DMS114 treated with DMSO at 0.1 percent for 48 hours (cell line): ENCODE data around the gene SLC52A3.

Experiments used
- DNase-seq: peaks from one replicate; lab custom pipeline; 2025; ENCODE audit not compliant: unreplicated experiment; lab: John Stamatoyannopoulos, UW

SLC52A3 gene

GRCh38 chr20:770691-771090, 2.4 kb upstream of the SLC52A3 start:
- no peak for DNase-seq

GRCh38 chr20:766906-767305, 1.4 kb downstream of the SLC52A3 start:
- DNase-seq: no peak

GRCh38 chr20:764255-764654, 4.0 kb downstream of the SLC52A3 start:
- DNase-seq: no peak

- no peak for DNase-seq
These were observed 6.6 kb downstream of the SLC52A3 start for GRCh38 chr20:761418-762381.

- DNase-seq: no peak
These were observed 7.4 kb downstream of the SLC52A3 start for GRCh38 chr20:760751-761417.

- no peak for DNase-seq
These were observed 10.8 kb downstream of the SLC52A3 start for GRCh38 chr20:757506-757905.

GRCh38 chr20:755941-756340, 12.4 kb downstream of the SLC52A3 start:
- no peak for DNase-seq

- DNase-seq: no peak
These were observed 13.4 kb downstream of the SLC52A3 start for GRCh38 chr20:754904-755303.

- DNase-seq: no peak
These were observed 14.2 kb downstream of the SLC52A3 start for GRCh38 chr20:753897-754635.

GRCh38 chr20:753136-753535, 15.2 kb downstream of the SLC52A3 start:
- DNase-seq: no peak

GRCh38 chr20:752291-752690, 16.0 kb downstream of the SLC52A3 start:
- DNase-seq: no peak

GRCh38 chr20:751761-752160, 16.5 kb downstream of the SLC52A3 start:
- no peak for DNase-seq

- no peak for DNase-seq
These were observed 17.5 kb downstream of the SLC52A3 start for GRCh38 chr20:750801-751200.

GRCh38 chr20:745683-746301, 22.5 kb downstream of the SLC52A3 start:
- no peak for DNase-seq

- no peak for DNase-seq
These were observed 26.1 kb downstream of the SLC52A3 start for GRCh38 chr20:742156-742555.

- no peak for DNase-seq
These were observed 26.7 kb downstream of the SLC52A3 start for GRCh38 chr20:741620-742019.

GRCh38 chr20:740162-740561, 28.1 kb downstream of the SLC52A3 start:
- no peak for DNase-seq

GRCh38 chr20:739736-740135, 28.6 kb downstream of the SLC52A3 start:
- no peak for DNase-seq

- no peak for DNase-seq
These were observed 34.4 kb downstream of the SLC52A3 start for GRCh38 chr20:733861-734260.

- no peak for DNase-seq
These were observed 35.6 kb downstream of the SLC52A3 start for GRCh38 chr20:732727-733126.

GRCh38 chr20:731891-732560, 36.3 kb downstream of the SLC52A3 start:
- no peak for DNase-seq
